H9 (cell line): ENCODE results near the gene CACNA1I. TPM values are rescaled to one million over a fixed set of nuclear protein-coding genes. Genes with fewer than 3 reads are reported as not detected.

Experiments used
- DNase-seq: peaks from one replicate; pipeline ENCODE4 v3.0.0-alpha.2; 2017
- H2AFZ ChIP-seq: one replicate; pipeline ENCODE4 v1.6.1; 2013; ENCODE audit warnings: mild to moderate bottlenecking, low read length, control low read depth, moderate library complexity
- H2AK5ac ChIP-seq: 2 replicates; pipeline ENCODE4 v1.6.1; 2013; ENCODE audit warnings: low read length, control low read depth, mixed read lengths; ENCODE audit not compliant: insufficient read length
- H2BK120ac ChIP-seq: one replicate; pipeline ENCODE4 v1.6.1; 2013; ENCODE audit warnings: low read depth, mild to moderate bottlenecking, low read length, control low read depth, inconsistent platforms; ENCODE audit not compliant: poor library complexity, severe bottlenecking
- H2BK12ac ChIP-seq: 2 replicates; pipeline ENCODE4 v1.6.1; 2013; ENCODE audit warnings: low read length, control low read depth, mixed read lengths, low read depth; ENCODE audit not compliant: insufficient read length
- H2BK15ac ChIP-seq: 2 replicates; pipeline ENCODE4 v1.6.1; 2013; ENCODE audit warnings: low read depth, low read length, control low read depth
- H2BK20ac ChIP-seq: one replicate; pipeline ENCODE4 v1.6.1; 2013; ENCODE audit warnings: low read depth, mild to moderate bottlenecking, low read length, control low read depth, inconsistent platforms; ENCODE audit not compliant: poor library complexity, severe bottlenecking
- H2BK5ac ChIP-seq: 2 replicates; pipeline ENCODE4 v1.6.1; 2013; ENCODE audit warnings: low read length, control low read depth, mixed read lengths; ENCODE audit not compliant: insufficient read length
- H3K14ac ChIP-seq: 2 replicates; pipeline ENCODE4 v1.6.1; 2013; ENCODE audit warnings: low read length, control low read depth; ENCODE audit not compliant: insufficient read depth
- H3K18ac ChIP-seq: 2 replicates; pipeline ENCODE4 v1.6.1; 2013; ENCODE audit warnings: low read depth, mild to moderate bottlenecking, mixed read lengths, low read length, control low read depth; ENCODE audit not compliant: insufficient read length
- H3K23ac ChIP-seq: 2 replicates; pipeline ENCODE4 v1.6.1; 2013; ENCODE audit warnings: low read length, control low read depth, mixed read lengths, low read depth; ENCODE audit not compliant: insufficient read length
- H3K23me2 ChIP-seq: 2 replicates; pipeline ENCODE4 v1.6.1; 2013; ENCODE audit warnings: low read depth, mild to moderate bottlenecking, mixed read lengths, low read length, control low read depth; ENCODE audit not compliant: insufficient read length, poor library complexity, severe bottlenecking
- H3K27ac ChIP-seq: 2 replicates; pipeline ENCODE4 v1.5.1; 2013; ENCODE audit warnings: low read length, control low read depth, mixed read lengths, low read depth; ENCODE audit not compliant: insufficient read length
- H3K27me3 ChIP-seq: 2 replicates; pipeline ENCODE4 v1.6.1; 2013; ENCODE audit warnings: low read length, control low read depth, inconsistent platforms; ENCODE audit not compliant: insufficient read depth
- H3K4ac ChIP-seq: 2 replicates; pipeline ENCODE4 v1.6.1; 2013; ENCODE audit warnings: low read depth, mild to moderate bottlenecking, control low read depth, inconsistent platforms, low read length, moderate library complexity
- H3K4me1 ChIP-seq: 2 replicates; pipeline ENCODE4 v1.6.1; 2013; ENCODE audit warnings: low read length, control low read depth, inconsistent platforms; ENCODE audit not compliant: insufficient read depth
- H3K4me2 ChIP-seq: 2 replicates; pipeline ENCODE4 v1.6.1; 2013; ENCODE audit warnings: low read length, control low read depth, mixed read lengths; ENCODE audit not compliant: insufficient read length, insufficient read depth
- H3K56ac ChIP-seq: 2 replicates; pipeline ENCODE4 v1.6.1; 2013; ENCODE audit warnings: low read depth, mild to moderate bottlenecking, mixed read lengths, low read length, control low read depth; ENCODE audit not compliant: insufficient read length
- H3K79me1 ChIP-seq: 2 replicates; pipeline ENCODE4 v1.6.1; 2013; ENCODE audit warnings: low read depth, mild to moderate bottlenecking, moderate library complexity, low read length, control low read depth, inconsistent platforms; ENCODE audit not compliant: insufficient read depth, poor library complexity, severe bottlenecking
- H3K79me2 ChIP-seq: 2 replicates; pipeline ENCODE4 v1.6.1; 2013; ENCODE audit warnings: low read length, control low read depth, inconsistent platforms; ENCODE audit not compliant: insufficient read depth
- H3K9ac ChIP-seq: 2 replicates; pipeline ENCODE4 v1.6.1; 2013; ENCODE audit warnings: low read length, control low read depth, mixed read lengths; ENCODE audit not compliant: insufficient read length; ENCODE audit errors: extremely low read depth
- H3K9me3 ChIP-seq: one replicate; pipeline ENCODE4 v1.6.1; 2013; ENCODE audit warnings: low read depth, low read length, inconsistent platforms; ENCODE audit not compliant: control insufficient read depth
- H3T11ph ChIP-seq: one replicate; pipeline ENCODE4 v1.6.1; 2013; ENCODE audit warnings: mild to moderate bottlenecking, low read length, control low read depth, inconsistent platforms
- H4K20me1 ChIP-seq: one replicate; pipeline ENCODE4 v1.6.1; 2013; ENCODE audit not compliant: control insufficient read depth, insufficient read length, insufficient read depth
- H4K5ac ChIP-seq: 2 replicates; pipeline ENCODE4 v1.6.1; 2013; ENCODE audit warnings: low read depth, mild to moderate bottlenecking, mixed read lengths, low read length, control low read depth; ENCODE audit not compliant: insufficient read length
- H4K8ac ChIP-seq: replicated peaks from 2 replicates; pipeline ENCODE4 v1.6.1; 2013; ENCODE audit warnings: low read length, control low read depth, mixed read lengths, low read depth; ENCODE audit not compliant: insufficient read length
- H4K91ac ChIP-seq: 2 replicates; pipeline ENCODE4 v1.6.1; 2013; ENCODE audit warnings: low read depth, mild to moderate bottlenecking, moderate library complexity, mixed read lengths, low read length, control low read depth; ENCODE audit not compliant: insufficient read length
- H3K27ac Mint-ChIP-seq, 3 experiments: 2 replicates in 2 of 3; 3 replicates in 1 of 3; pipeline ENCODE4 v1.8.0; 2020 to 2021; ENCODE audit warnings: mixed read lengths in 3 of 3, mild to moderate bottlenecking in 1 of 3, moderate library complexity in 1 of 3
- H3K27me3 Mint-ChIP-seq: 2 replicates; pipeline ENCODE4 v1.8.0; 2021; ENCODE audit warnings: low read depth, mild to moderate bottlenecking, moderate library complexity, mixed read lengths
- H3K36me3 Mint-ChIP-seq, 3 experiments: 2 replicates in 2 of 3; 3 replicates in 1 of 3; pipeline ENCODE4 v1.8.0; 2020 to 2021; ENCODE audit warnings: low read depth in 3 of 3, mixed read lengths in 3 of 3; ENCODE audit not compliant: insufficient read depth in 1 of 3
- H3K4me1 Mint-ChIP-seq, 2 experiments: 2 replicates each; pipeline ENCODE4 v1.8.0; 2020; ENCODE audit warnings: mixed read lengths in 2 of 2
- H3K4me3 Mint-ChIP-seq, 2 experiments: 2 replicates in 1 of 2; 3 replicates in 1 of 2; pipeline ENCODE4 v1.8.0; 2020 to 2021; ENCODE audit warnings: mild to moderate bottlenecking in 2 of 2, mixed read lengths in 2 of 2, moderate library complexity in 1 of 2
- H3K9me3 Mint-ChIP-seq, 2 experiments: 2 replicates in 1 of 2; 3 replicates in 1 of 2; pipeline ENCODE4 v1.8.0; 2020; ENCODE audit warnings: mild to moderate bottlenecking in 2 of 2, mixed read lengths in 2 of 2, moderate library complexity in 1 of 2
- WGBS: extraction: QIAGEN DNeasy Blood & Tissue Kit; methylation state at CpG from one replicate; pipeline ENCODE4 v1.1.7; 2013; ENCODE audit warnings: missing lambda C conversion rate, low lambda C conversion rate, mixed read lengths; ENCODE audit not compliant: insufficient read length; ENCODE audit errors: extremely low coverage; 5-methylcytosine and 5-hydroxymethylcytosine counted together
- total RNA-seq: library from RNA; stranded (reverse); gene quantifications from 2 replicates; pipeline ENCODE4 v1.2.1, GENCODE V29; 2021
- TF ChIP-seq, protein P1 (sequence below): fragments of 200-600 bp; sonication (generic); conservative IDR thresholded peaks from 3 replicates; pipeline ENCODE4 v1.8.0; 2021; ENCODE audit warnings: antibody characterized with exemption, mild to moderate bottlenecking

CACNA1I gene
- total RNA-seq, 1 experiment from 2014 or later, result 0.50 TPM

- H3K79me1 ChIP-seq, result no peaks in the 10 kb centered on the region
- Mint-ChIP-seq H3K4me3 (no peak overlapping the region), H3K36me3 (no peaks in the 10 kb centered on the region), H3K27ac (no peak overlapping the region), H3K4me1 (peaks cover 19 to 26% of the 10 kb centered on the region in 2 experiments), H3K9me3 (no peaks in the 10 kb centered on the region), H3K27me3 (peaks cover 6% of the 10 kb centered on the region)
- no peak overlapping the region; the same call in 1 of the 2 replicates for H3K14ac ChIP-seq
- no peaks in the 10 kb centered on the region for H3K23me2 ChIP-seq
- no peak overlapping the region for H3K9ac ChIP-seq
- TF ChIP-seq, protein P1, sequence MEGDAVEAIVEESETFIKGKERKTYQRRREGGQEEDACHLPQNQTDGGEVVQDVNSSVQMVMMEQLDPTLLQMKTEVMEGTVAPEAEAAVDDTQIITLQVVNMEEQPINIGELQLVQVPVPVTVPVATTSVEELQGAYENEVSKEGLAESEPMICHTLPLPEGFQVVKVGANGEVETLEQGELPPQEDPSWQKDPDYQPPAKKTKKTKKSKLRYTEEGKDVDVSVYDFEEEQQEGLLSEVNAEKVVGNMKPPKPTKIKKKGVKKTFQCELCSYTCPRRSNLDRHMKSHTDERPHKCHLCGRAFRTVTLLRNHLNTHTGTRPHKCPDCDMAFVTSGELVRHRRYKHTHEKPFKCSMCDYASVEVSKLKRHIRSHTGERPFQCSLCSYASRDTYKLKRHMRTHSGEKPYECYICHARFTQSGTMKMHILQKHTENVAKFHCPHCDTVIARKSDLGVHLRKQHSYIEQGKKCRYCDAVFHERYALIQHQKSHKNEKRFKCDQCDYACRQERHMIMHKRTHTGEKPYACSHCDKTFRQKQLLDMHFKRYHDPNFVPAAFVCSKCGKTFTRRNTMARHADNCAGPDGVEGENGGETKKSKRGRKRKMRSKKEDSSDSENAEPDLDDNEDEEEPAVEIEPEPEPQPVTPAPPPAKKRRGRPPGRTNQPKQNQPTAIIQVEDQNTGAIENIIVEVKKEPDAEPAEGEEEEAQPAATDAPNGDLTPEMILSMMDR, result no peak
- H2AK5ac ChIP-seq, result no peak overlapping the region
- no peak overlapping the region for H2BK120ac ChIP-seq
- no peak overlapping the region for H3K56ac ChIP-seq
- no peak overlapping the region for H3T11ph ChIP-seq
- H3K9me3 ChIP-seq, result no peaks in the 10 kb centered on the region
- H2AFZ ChIP-seq, result no peak overlapping the region
- DNase-seq, result no peak
- H4K8ac ChIP-seq, result no peak overlapping the region
- no peak overlapping the region for H2BK12ac ChIP-seq
- no peaks in the 10 kb centered on the region for H3K79me2 ChIP-seq
- no peak overlapping the region for H3K18ac ChIP-seq
- H3K27ac ChIP-seq, result no peak overlapping the region
- no peaks in the 10 kb centered on the region for H3K27me3 ChIP-seq
- no peak overlapping the region for H2BK20ac ChIP-seq
- no peaks in the 10 kb centered on the region for H4K20me1 ChIP-seq
- H2BK5ac ChIP-seq, result no peak overlapping the region
- H3K4me2 ChIP-seq, result no peak overlapping the region
- no CpG with 5 or more reads among the region's 15 CpGs for WGBS
- no peak overlapping the region for H2BK15ac ChIP-seq
- H3K4ac ChIP-seq, result no peak overlapping the region
- H4K91ac ChIP-seq, result no peak overlapping the region
- no peaks in the 10 kb centered on the region for H3K4me1 ChIP-seq
- no peak overlapping the region for H4K5ac ChIP-seq
- no peak overlapping the region for H3K23ac ChIP-seq
Observed at GRCh38 chr22:39710380-39711150, 140.0 kb downstream of the CACNA1I start.
